Measurements from ENCODE around the gene ZSCAN10. TPM values are rescaled to one million over a fixed set of nuclear protein-coding genes. Genes with fewer than 3 reads are reported as not detected.

Gene ZSCAN10
- total and polyA plus RNA-seq, 2 donors (not counting 1 experiment from before 2014, with no cell fraction given) = 0.02 TPM; not detected in 1

GRCh38 chr16:3123986-3124886 lies 25.1 kb upstream of the ZSCAN10 start:
- Histone ChIP-seq H3K9ac (ENCODE audit: insufficient read depth, low read length) (peak overlapping the region; percentile 46), H3K27me3 (ENCODE audit: control insufficient read depth, insufficient read depth, low read length) (no peaks in the 10 kb centered on the region), H3K4me2 (ENCODE audit: extremely low read depth, insufficient read depth, low read length) (peak overlapping the region; percentile 81), H3K4me1 (ENCODE audit: control insufficient read depth, extremely low read depth, insufficient read depth, low read length) (peaks cover 5% of the 10 kb centered on the region), H2AFZ (ENCODE audit: low read length) (peak overlapping the region; percentile 87), H4K20me1 (ENCODE audit: control insufficient read depth, extremely low read depth, insufficient read depth, low read length) (no peaks in the 10 kb centered on the region), H3K4me3 (replicated peaks in 1 of 4; ENCODE audit: control extremely low read depth in 1 of 4, insufficient read depth in 1 of 4, low read depth in 3 of 4, low read length in 4 of 4) (peak overlapping the region; percentile 62 to 81 (median 71)), H3K79me2 (ENCODE audit: control insufficient read depth, insufficient read depth, low read length) (no peaks in the 10 kb centered on the region), H3K9me3 (ENCODE audit: control insufficient read depth, insufficient read depth, low read depth, low read length) (no peaks in the 10 kb centered on the region), H3K27ac (ENCODE audit: insufficient read depth, low read length) (peak overlapping the region; percentile 46), H3K36me3 (ENCODE audit: control insufficient read depth, insufficient read depth, low read length) (peaks cover 12% of the 10 kb centered on the region)
- TF ChIP-seq CTCF (conservative IDR thresholded peaks at IDR 0.05 in 1 of 2, IDR thresholded peaks at IDR 0.05 in 1 of 2; ENCODE audit: low read depth in 1 of 2, low read length in 2 of 2) (peak; percentile 18 to 38), EZH2 (IDR thresholded peaks at IDR 0.05; ENCODE audit: low read length, missing control alignments) (no peak)
- DNase-seq (ENCODE audit: low read depth in 2 of 2) = peak; percentile 92

GRCh38 chr16:3122926-3123570 lies 24.0 kb upstream of the ZSCAN10 start:
- no peak for DNase-seq (ENCODE audit: low read depth in 2 of 2)
- Histone ChIP-seq H3K4me2 (ENCODE audit: extremely low read depth, insufficient read depth, low read length) (no peak overlapping the region), H3K36me3 (ENCODE audit: control insufficient read depth, insufficient read depth, low read length) (peaks cover 13% of the 10 kb centered on the region), H3K9ac (ENCODE audit: insufficient read depth, low read length) (no peak overlapping the region), H3K27me3 (ENCODE audit: control insufficient read depth, insufficient read depth, low read length) (no peaks in the 10 kb centered on the region), H3K4me3 (replicated peaks in 1 of 4; ENCODE audit: control extremely low read depth in 1 of 4, insufficient read depth in 1 of 4, low read depth in 3 of 4, low read length in 4 of 4) (no peak overlapping the region), H3K27ac (ENCODE audit: insufficient read depth, low read length) (no peak overlapping the region), H3K4me1 (ENCODE audit: control insufficient read depth, extremely low read depth, insufficient read depth, low read length) (peaks cover 3% of the 10 kb centered on the region), H3K9me3 (ENCODE audit: control insufficient read depth, insufficient read depth, low read depth, low read length) (no peaks in the 10 kb centered on the region), H2AFZ (ENCODE audit: low read length) (no peak overlapping the region), H4K20me1 (ENCODE audit: control insufficient read depth, extremely low read depth, insufficient read depth, low read length) (no peaks in the 10 kb centered on the region), H3K79me2 (ENCODE audit: control insufficient read depth, insufficient read depth, low read length) (no peaks in the 10 kb centered on the region)
- TF ChIP-seq EZH2 (IDR thresholded peaks at IDR 0.05; ENCODE audit: low read length, missing control alignments) (no peak), CTCF (conservative IDR thresholded peaks at IDR 0.05 in 1 of 2, IDR thresholded peaks at IDR 0.05 in 1 of 2; ENCODE audit: low read depth in 1 of 2, low read length in 2 of 2) (no peak)

GRCh38 chr16:3121851-3122467 lies 22.9 kb upstream of the ZSCAN10 start:
- Histone ChIP-seq H3K27me3 (ENCODE audit: control insufficient read depth, insufficient read depth, low read length) (no peaks in the 10 kb centered on the region), H3K9me3 (ENCODE audit: control insufficient read depth, insufficient read depth, low read depth, low read length) (no peaks in the 10 kb centered on the region), H3K4me2 (ENCODE audit: extremely low read depth, insufficient read depth, low read length) (no peak overlapping the region), H2AFZ (ENCODE audit: low read length) (no peak overlapping the region), H3K9ac (ENCODE audit: insufficient read depth, low read length) (no peak overlapping the region), H4K20me1 (ENCODE audit: control insufficient read depth, extremely low read depth, insufficient read depth, low read length) (no peaks in the 10 kb centered on the region), H3K36me3 (ENCODE audit: control insufficient read depth, insufficient read depth, low read length) (peaks cover 11% of the 10 kb centered on the region), H3K27ac (ENCODE audit: insufficient read depth, low read length) (no peak overlapping the region), H3K79me2 (ENCODE audit: control insufficient read depth, insufficient read depth, low read length) (no peaks in the 10 kb centered on the region), H3K4me1 (ENCODE audit: control insufficient read depth, extremely low read depth, insufficient read depth, low read length) (peaks cover 3% of the 10 kb centered on the region), H3K4me3 (replicated peaks in 1 of 4; ENCODE audit: control extremely low read depth in 1 of 4, insufficient read depth in 1 of 4, low read depth in 3 of 4, low read length in 4 of 4) (no peak overlapping the region)
- TF ChIP-seq EZH2 (IDR thresholded peaks at IDR 0.05; ENCODE audit: low read length, missing control alignments) = no peak
- DNase-seq (ENCODE audit: low read depth in 2 of 2) = no peak
